ENCODE results near the gene GSN.
A peak's percentile ranks its signal among the peaks of the same experiment; 100 is the strongest.

The GSN gene

DNA sequence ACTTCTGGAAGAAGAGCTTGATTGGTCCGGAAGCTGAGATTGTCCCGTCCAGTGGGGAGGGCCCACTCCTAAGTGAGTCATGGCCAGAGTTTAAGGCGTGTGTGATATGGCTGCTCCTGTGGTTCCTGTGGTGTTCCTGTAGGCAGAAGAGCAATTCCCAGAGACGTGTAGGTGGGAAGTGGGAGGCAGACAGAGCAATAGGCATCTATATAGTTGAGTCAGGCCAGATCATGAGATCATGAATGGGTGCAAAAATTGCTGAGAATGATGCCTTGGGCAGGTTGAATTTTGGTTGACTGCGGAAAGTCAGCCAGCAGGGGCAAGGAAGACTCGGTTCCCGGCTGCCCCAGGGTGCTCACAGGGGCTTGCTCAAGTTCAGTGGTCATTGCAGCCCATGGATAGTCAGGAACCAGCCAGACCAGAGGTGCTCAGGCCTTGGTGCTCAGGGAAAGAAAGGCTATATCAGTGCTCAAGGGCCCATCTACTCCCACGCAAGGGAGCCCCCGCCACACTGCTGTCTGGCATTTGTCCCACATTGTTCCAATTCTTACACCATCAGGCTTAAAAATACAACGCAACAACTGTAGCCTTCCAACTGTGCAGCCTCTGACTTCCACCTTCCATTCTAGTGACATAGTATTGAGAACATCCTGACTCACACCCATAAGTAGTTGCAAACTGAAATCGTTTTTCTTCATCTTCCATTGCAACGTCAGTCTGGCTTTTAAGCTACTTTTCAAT lies 21.0 kb upstream of the GSN start:
- DNase-seq (ENCODE audit: low spot score), result no peak

DNA sequence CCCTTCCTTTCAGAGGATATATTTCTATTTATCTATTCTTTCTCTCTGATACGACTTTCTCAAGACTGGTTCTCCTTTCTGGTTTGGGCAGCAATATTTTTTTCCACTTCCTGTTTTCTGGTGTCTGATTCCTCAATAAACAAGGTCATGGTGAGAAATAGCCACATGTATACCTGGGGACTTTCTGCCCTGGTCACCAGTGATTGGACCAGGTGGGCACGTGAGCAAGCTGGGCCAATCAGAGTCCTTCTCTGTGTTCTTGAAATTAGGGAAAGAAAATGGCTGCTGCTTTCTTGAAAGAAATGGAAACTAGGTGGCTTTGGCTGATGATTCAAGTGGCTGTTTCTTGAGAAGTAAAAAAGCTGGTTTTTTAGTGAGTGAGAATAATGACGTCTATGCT lies 18.4 kb upstream of the GSN start:
- DNase-seq (ENCODE audit: low spot score), result no peak

DNA sequence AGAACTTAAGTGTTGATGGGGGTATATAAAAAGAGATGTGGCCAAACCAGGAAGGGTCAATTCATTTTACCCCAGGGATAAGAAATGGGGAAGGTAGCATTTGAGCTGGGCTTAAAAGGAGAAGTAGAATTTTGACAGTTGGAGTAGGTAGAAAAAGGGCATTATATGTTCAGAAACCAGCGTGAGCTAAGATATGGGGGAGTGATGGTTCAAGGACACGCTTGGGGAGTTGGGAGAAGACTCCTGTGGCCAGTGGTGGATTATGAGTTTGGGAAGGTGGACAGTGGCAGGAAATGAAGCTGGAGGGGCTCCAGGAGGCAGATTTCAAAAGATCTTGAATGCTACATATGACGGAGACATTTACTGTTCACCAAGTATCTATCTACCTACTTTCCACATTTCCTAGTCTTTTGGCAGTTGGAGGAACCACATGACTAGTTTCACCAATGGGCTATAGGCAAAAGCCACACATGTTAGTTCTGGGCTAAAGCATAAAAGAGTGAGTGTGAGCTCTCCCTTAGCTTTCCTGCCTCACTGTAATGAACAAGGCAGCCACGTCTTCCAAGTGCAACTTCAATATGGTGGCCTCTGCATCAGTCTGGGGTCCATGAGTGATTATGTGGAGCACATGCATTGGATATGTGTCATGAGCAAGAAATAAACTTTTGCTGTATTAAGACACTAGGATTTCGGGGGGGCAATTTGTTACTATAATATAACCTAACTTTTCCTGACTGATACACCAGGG lies 15.7 kb upstream of the GSN start:
- DNase-seq (ENCODE audit: low spot score), result no peak

DNA sequence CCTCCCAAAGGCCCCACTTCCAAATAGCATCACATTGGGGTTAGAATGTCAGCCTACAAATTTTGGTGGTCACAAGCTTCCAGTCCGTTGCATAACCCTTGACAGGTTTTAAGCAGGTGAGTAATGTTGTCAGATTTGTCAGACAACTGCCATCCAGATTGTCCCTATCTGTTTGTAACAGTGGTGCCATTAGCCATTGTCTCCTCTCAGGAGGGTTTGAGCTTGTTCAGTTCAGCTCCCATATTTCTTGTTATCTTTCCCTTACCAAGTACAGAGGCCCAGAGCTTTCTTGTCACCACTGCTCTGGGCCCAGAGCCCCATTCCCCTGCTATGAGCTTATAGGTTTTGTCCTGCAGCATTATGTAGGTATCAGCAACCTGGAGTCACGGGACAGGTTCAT lies 14.8 kb upstream of the GSN start:
- DNase-seq (ENCODE audit: low spot score), result no peak

DNA sequence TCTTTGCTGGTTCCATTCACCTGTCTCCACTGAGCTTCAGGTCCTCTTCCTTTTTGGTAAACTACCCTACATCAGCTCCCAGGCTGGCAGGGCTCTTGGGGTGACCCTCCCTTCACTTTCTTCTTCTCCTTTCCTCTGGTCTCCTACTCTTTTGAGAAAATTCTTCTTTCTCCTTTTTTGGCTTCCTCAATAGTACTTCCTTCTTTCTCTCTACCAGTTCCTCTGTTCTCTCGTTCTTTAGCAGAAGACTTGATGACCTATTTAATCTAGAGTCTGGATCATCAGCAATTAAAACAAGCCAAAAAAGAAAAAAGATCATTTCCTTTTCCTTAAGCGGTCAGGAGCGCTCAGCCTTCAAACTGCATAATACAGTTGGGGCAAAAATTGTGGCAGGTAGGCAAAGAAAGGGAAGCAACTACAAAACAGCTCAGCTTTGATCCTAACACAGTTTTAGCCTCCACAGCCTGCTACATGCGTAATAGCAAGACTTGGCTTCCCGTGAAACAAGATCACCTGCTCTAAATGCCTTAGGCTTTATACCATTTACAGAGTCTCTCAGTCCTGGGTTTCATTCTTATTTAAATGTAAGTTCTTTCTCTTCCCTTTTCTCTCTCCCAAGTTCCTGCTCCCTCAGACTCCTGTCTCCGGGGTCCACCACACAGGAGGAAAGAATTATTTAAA lies 14.0 kb upstream of the GSN start:
- no peak for DNase-seq (ENCODE audit: low spot score)

DNA sequence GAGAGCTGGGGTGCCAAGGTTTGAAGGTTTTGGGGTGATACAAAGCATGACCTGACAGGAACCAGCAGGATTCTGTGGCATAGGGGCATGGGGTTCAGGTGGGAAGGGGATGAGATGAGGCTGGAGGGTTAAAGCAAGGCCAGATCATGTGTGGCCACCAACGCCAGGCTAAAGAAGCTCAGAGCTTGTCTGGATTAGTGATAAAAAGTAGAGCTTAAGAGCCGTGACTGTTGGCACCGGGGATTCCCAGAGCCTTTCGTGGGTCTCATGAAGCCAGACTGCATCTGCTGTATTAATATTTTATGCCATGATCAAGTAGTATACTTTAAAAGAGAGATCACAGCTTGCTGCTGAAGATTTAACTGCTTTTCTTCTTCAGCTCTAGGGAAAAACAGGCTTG lies 8.5 kb upstream of the GSN start:
- DNase-seq (ENCODE audit: low spot score), result no peak

DNA sequence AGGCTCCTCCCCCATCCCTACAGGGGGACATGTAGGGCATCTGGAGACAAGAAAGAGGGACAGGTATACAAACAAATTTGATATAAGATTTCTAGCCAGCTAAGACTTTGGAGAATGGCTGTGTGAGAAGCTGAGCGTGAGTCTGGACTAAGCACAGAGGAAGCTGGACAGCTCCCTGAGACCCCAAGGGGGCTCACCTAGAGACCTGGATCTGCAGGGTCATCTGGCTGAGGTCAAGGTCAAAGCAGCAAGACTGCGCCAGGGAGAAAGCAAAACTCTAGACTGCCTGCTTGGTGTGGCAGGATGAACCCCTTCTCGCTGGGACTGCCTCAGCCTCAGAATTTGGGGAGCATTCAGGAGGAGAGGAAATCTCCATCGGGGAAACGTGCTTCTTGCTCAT lies 8.0 kb upstream of the GSN start:
- no peak for DNase-seq (ENCODE audit: low spot score)

DNA sequence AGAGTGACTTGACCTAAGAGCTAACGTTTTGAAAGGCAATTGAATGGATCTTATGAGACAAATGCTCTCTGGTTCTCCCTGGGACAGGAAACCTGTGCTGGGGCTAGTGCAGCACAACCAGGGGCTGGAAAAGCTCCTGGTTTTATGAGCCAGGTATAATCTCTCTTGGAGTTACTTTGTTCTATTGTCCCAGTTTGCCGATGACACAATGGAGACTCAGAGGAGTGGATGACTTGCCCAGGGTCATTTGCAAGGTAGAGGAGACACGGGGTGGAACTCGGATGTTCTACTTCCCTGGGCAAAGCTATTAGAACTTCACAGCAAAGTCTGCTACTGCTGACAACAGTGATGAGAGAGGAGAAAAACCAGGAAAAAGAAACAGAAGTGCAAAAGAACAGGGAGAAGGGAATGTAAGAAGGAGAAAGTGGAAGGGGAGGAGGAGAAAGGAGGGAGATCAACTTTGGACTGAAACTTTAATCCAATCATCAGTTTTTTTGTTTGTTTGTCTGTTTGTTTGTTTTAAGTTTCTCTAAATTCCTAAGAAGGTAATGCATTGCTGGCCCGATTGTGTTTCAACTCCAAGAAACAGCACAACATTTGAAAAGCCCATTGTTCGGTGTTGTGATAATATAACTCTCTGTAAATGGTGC lies 7.4 kb upstream of the GSN start:
- no peak for DNase-seq (ENCODE audit: low spot score)

DNA sequence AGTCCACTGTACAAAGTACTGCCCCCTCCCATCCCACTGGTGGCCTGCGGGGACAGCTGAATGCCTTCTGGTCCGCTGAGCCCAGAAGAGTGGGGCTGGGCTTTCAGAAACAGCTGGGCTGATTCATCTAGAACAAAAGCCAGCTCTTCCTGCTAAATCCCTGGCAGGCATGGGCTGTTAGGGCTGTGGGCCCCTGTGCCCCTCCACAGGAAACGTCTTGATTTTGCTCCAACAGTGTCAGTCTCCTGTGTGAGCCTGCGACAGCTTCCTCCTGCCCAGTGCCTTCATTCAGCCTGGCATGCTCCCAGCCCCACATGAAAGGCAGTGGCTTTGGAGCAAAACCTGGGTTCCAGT lies 6.9 kb upstream of the GSN start:
- no peak for DNase-seq (ENCODE audit: low spot score)

DNA sequence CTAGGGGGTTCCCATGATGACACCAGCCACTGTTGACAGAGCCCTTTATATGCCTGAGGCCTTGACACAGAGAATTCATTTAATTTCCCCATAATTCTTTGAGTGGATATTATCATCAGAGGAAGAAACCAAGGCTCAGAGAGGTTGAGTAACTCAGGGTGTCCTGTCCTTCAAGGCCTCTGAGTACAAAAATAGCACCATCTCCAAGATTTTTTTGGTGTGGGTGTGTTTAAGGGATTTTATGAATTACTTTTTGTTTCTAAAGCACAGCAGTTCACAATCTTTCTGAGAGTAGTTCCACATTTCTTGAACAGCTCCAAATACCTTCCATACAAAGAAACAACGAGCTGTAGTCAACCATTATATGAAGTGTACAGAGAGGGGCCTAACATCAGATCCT lies 6.2 kb upstream of the GSN start:
- no peak for DNase-seq (ENCODE audit: low spot score)

DNA sequence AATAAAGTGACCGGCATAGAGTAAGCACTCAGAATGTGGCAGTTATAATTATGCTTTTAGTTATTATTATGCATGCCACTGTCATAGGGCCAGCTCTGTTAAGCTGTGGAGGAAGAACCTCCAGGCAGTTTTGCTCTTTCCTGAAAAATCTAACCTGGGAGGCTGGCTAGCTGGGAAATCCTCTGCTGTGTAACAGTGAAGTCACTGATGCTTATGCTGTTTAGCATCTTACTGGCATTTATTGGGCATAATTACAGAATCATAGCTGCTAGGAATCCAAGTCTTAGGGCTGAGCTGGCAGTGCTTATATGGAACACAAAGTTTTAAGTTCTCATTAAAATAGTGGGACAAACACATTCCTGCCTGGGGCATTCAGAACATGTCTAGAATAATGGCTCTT lies 5.5 kb upstream of the GSN start:
- DNase-seq (ENCODE audit: low spot score), result no peak

DNA sequence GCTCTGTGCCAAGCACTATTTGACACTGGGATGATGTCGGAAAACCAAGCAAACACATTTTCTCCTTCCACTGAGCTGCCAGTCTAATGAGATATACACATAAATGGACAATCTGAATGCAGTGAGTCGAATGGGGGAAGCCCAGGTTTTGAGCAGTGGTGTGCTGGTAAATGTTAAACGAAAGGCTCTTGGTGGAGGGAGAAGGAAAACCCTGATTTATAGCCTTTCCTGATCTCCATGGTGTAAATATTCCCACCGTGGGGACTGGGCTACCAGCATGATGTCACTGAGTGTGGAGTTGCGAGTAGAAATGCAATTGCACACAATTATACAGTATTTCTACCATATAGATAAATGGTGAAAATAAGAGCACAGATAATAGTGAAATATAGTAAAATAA lies 5.0 kb upstream of the GSN start:
- DNase-seq (ENCODE audit: low spot score), result no peak

DNA sequence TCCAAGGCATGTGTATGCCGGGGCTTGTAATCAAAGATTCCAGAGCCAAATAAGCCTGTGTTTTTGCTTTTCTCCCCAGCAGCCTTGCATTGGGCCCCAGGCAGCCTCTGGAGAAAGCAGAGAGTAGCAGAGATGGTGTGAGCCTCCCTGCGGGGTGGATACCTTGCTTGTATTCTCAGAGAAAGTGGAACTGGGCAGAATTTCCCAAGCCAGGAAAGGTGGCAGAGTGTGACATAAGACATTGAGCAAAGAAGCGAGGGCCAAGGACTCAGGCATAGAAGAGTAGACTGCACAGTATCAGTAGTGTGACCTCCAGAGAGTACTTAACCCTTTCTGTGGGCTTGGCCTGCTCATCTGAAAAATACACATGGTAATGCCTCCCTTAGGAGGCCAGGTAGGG lies 1.6 kb upstream of the GSN start:
- DNase-seq (ENCODE audit: low spot score), result no peak

DNA sequence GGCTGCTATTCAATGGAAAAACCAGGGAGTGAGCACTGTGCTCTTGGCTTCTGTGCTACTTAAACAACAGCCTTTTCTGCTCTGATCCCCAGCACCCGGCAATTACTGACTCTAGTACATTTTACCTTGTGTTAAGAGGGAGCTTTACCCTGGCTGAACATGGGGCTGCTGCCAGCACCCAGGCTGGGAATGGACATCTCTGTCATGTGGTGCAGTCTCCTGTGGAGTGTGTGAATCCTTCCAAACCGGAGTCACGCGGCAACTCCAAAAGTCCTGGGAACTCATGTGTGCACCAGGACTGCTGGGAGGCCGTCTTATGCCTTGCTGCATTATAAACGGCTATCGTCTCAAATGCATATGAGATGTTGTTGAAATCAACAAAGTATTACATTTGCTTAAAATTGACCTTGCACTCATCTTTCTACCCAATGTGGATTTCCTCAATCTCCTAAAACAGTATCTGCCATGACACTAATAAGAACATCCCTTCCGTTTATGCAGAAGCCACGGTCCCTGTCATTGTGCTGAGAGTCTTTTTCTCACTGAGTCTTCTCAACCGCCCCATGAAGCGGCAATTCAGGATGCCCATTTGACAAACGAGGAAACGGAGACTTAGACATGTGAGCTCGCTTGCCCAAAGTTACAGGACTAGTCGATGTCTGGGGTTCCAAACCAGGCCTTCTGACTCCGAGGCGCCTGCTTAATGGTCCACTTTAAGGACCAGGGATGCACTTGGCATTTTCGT lies 884 bp upstream of the GSN start:
- peak; percentile 63 for DNase-seq (ENCODE audit: low spot score)

DNA sequence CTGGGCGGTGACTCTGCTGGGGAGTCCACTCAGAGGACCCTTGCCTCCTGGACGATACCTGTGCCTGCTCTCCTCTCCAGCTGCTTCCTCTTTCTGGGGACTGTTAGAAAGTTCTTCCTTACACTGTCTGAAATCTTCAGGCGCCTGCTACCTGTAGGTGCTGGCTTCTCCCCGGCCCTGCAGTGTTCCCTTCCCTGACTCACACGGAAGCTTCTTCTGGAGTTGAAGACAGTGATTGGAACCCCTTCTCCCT lies 562 bp downstream of the GSN start:
- no peak for DNase-seq (ENCODE audit: low spot score)

DNA sequence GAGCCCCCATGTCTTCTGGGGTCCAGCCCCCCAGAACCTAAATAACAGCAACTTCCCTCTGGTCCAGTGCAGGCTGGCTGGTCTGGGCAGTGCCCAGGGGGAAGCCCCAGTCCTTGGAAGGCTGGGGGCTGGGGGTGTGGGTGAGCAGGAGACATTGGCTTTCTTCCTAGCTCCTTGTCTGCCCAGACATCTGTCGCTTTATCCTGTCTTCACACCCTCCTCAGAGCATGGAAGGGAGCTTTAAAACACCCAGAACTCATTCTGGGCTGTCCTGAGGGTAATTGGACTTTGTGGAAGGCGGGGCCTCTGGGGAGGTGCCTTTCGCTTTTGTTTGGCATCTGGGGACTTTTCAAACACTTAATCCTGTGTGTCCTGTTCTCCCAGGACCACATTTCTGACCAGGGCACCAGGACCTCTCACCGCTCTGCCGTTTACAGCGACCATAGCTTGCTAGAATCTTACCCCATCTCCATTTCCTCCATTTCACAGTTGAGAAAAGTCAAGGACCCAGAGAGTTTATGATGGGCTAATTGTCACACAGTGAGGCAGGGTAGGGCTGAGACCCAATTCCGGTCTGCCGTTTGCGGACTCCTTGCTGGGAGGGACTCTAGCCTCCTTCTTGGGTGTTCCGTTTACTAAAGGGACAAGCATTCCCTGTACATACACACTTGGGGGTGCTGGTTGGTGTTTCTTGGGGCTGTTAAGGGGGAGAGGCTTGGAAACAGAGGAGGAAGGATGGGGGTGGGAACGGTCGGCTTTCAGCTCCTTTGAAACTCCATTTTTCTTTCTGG lies 1.1 kb downstream of the GSN start:
- DNase-seq (ENCODE audit: low spot score), result peak; percentile 42

DNA sequence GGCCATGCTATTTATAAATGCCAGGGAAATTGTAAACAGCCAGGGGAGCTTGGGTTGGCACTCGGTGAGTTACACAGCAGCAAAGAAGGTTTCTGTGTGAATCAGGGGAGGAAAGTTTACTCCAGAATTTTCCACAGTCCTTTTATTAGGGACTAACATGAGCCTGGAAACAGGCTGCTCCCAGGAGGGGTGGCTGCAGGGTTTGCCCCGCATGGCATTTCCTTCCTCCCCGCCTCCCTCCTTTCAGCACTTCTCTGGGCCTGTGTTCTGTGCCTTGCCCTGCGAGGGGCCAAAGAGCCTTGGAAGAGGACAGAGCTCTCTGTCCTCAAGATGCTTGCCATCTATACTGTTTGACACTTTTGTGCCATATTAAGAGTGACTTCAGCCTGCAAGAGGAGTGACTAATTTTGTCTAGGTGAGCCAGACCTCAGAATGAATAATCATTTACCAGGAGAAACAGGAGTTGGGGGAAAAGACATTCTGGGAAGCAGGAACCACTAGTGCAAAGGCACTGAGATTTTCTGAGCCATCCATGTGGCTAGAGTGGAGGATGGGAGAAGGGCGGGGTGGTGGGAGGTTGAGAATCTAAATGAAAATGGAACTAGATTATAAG lies 1.8 kb downstream of the GSN start:
- no peak for DNase-seq (ENCODE audit: low spot score)

DNA sequence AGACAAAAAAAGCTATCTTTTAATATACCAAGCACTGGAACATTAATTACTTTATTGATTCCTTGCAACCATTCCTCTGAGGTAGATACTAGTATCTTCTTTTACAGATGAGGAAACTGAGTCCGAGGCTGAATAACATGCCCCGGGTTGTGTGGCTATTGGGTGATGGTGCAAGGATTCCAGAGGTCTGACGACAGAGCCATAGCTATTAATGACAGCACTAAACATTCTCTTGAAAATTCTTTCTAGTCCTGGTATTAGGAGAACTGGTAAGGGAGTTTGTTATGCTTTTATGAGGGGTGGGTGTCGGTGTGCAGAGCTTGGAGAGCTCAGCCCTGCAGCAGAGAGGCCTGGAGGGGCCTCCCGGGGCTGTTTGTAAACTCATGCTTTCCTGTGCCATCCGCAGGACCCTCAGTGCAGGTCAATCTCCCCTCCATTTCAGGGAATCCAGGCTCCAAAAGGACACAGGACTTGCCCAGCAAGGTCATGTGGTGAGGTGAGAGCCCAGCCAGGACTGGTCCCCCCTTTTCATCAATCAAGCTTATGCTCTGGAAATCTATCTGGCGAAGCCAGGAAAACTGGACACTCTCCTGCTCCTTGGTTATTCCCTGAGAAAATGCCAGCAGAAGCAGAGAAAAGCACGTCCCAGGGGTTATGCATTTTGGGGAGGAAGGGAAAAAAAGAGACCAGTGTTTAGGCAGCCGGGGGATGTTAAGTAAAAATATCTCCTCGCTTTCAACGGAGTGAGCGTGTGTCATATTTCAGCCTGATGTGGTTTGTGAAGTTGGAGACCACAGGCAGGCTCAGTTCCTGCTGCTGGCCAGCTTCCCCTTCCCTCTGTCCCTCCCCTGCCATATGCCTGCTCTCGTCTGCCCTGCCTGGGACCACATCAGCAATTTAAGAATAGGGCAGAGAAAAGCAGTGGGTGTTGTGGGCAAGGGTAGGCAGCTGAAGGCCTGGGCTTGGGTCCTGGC lies 3.7 kb downstream of the GSN start:
- no peak for DNase-seq (ENCODE audit: low spot score)

DNA sequence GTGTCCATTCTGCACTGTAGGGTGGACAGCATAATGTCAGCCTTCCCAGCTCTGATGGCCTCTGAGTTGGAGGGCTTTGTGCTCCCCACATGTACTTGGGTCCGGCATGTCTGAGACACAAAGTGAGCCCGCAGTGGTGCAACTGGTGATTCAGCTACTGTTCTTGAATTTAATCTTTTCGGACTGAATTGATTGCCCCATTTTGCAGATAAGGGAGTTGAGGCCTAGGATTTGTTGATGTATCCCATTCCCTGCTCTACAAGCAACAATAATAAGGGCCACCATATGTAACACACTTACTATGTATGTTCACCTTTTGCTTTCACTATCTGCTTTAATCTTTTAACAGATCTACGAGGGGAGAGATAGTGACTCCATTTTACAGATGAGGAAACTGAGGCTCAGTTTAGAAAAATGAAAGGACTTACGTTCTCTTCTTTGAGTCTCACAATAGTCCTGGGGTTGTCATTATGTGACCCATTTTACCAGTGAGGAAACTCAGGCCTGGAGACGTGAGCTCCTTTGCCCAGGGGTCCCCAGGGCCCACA lies 4.5 kb downstream of the GSN start:
- DNase-seq (ENCODE audit: low spot score), result no peak
